IPS-20b (cell line): ENCODE measurements around the gene KARS1.
"Not testable (repeated sequence)": the region's sequence is repeated elsewhere in the genome, so short reads cannot be mapped to it uniquely, and the experiment has no call there.

ENCODE experiments used
- H3K27ac ChIP-seq: one replicate; pipeline ENCODE4 v1.5.1; 2013; ENCODE audit warnings: low read length
- H3K27me3 ChIP-seq: 2 replicates; pipeline ENCODE4 v1.6.1; 2013; ENCODE audit warnings: mild to moderate bottlenecking, low read length, inconsistent platforms; ENCODE audit not compliant: insufficient read depth
- H3K36me3 ChIP-seq: 2 replicates; pipeline ENCODE4 v1.6.1; 2013; ENCODE audit warnings: low read depth, mild to moderate bottlenecking, inconsistent platforms, low read length, moderate library complexity; ENCODE audit not compliant: insufficient read depth
- H3K4me1 ChIP-seq: 2 replicates; pipeline ENCODE4 v1.6.1; 2013; ENCODE audit warnings: mild to moderate bottlenecking, control low read depth, inconsistent platforms, low read length, moderate library complexity; ENCODE audit not compliant: insufficient read depth
- H3K4me3 ChIP-seq: 2 replicates; pipeline ENCODE4 v1.5.1; 2013; ENCODE audit warnings: mild to moderate bottlenecking, low read length, inconsistent platforms
- H3K9ac ChIP-seq: 2 replicates; pipeline ENCODE4 v1.6.1; 2013; ENCODE audit warnings: low read depth, mild to moderate bottlenecking, inconsistent platforms, low read length, moderate library complexity
- H3K9me3 ChIP-seq: 2 replicates; pipeline ENCODE4 v1.6.1; 2013; ENCODE audit warnings: mild to moderate bottlenecking, low read depth, low read length, inconsistent platforms; ENCODE audit not compliant: insufficient read depth

Gene KARS1

GRCh38 chr16:75599452-75600277 is 47.8 kb downstream of the KARS1 start:
- Histone ChIP-seq H3K27me3 (no peaks in the 10 kb centered on the region), H3K36me3 (peaks cover 63% of the 10 kb centered on the region), H3K27ac (no peak overlapping the region), H3K4me1 (peaks cover 4% of the 10 kb centered on the region; the same call in 1 of the 2 replicates), H3K9me3 (peaks cover 12% of the 10 kb centered on the region), H3K4me3 (no peak overlapping the region), H3K9ac (no peak overlapping the region)

GRCh38 chr16:75593825-75594820 is 53.3 kb downstream of the KARS1 start:
- H3K4me3 ChIP-seq = peak overlapping the region; percentile 6
- peak overlapping the region; percentile 26 for H3K27ac ChIP-seq
- H3K27me3 ChIP-seq = no peaks in the 10 kb centered on the region
- H3K36me3 ChIP-seq = peaks cover 13% of the 10 kb centered on the region; the same call in 1 of the 2 replicates
- peak overlapping the region; percentile 22; the same call in 1 of the 2 replicates for H3K9ac ChIP-seq
- H3K4me1 ChIP-seq = peaks cover 26% of the 10 kb centered on the region
- no peaks in the 10 kb centered on the region for H3K9me3 ChIP-seq

GRCh38 chr16:75593308-75593707 is 54.2 kb downstream of the KARS1 start:
- Histone ChIP-seq H3K9me3 (no peaks in the 10 kb centered on the region), H3K4me3 (no peak overlapping the region), H3K27me3 (no peaks in the 10 kb centered on the region), H3K27ac (no peak overlapping the region), H3K4me1 (peaks cover 26% of the 10 kb centered on the region), H3K36me3 (peaks cover 13% of the 10 kb centered on the region; the same call in 1 of the 2 replicates), H3K9ac (no peak overlapping the region)

GRCh38 chr16:75591927-75592326 is 55.5 kb downstream of the KARS1 start:
- H3K27me3 ChIP-seq, H3K9me3 ChIP-seq, H3K9ac ChIP-seq, H3K27ac ChIP-seq, H3K4me3 ChIP-seq, H3K36me3 ChIP-seq: not testable (repeated sequence)
- peaks cover 26% of the 10 kb centered on the region for H3K4me1 ChIP-seq

GRCh38 chr16:75590920-75591843 is 56.3 kb downstream of the KARS1 start:
- Histone ChIP-seq H3K4me1 (peaks cover 26% of the 10 kb centered on the region), H3K36me3 (0 out of 2 replicates have a peak, but pooled peaks cover 3% of the 10 kb centered on the region), H3K4me3 (no peak overlapping the region), H3K27ac (no peak overlapping the region), H3K9me3 (no peaks in the 10 kb centered on the region), H3K9ac (no peak overlapping the region), H3K27me3 (no peaks in the 10 kb centered on the region)

- Histone ChIP-seq H3K36me3 (0 out of 2 replicates have a peak, but pooled peaks cover 3% of the 10 kb centered on the region), H3K4me3 (no peak overlapping the region), H3K9ac (no peak overlapping the region), H3K4me1 (peaks cover 18% of the 10 kb centered on the region), H3K27me3 (no peaks in the 10 kb centered on the region), H3K27ac (no peak overlapping the region), H3K9me3 (no peaks in the 10 kb centered on the region)
Measured at GRCh38 chr16:75589306-75589705, 58.2 kb downstream of the KARS1 start.

GRCh38 chr16:75588716-75589115 is 58.7 kb downstream of the KARS1 start:
- H3K9me3 ChIP-seq = no peaks in the 10 kb centered on the region
- no peak overlapping the region for H3K27ac ChIP-seq
- H3K4me3 ChIP-seq = no peak overlapping the region
- H3K27me3 ChIP-seq = no peaks in the 10 kb centered on the region
- no peak overlapping the region for H3K9ac ChIP-seq
- 0 out of 2 replicates have a peak, but pooled peaks cover 3% of the 10 kb centered on the region for H3K36me3 ChIP-seq
- H3K4me1 ChIP-seq = peaks cover 16% of the 10 kb centered on the region

- Histone ChIP-seq H3K9me3 (no peaks in the 10 kb centered on the region), H3K27me3 (no peaks in the 10 kb centered on the region), H3K36me3 (peaks cover 12% of the 10 kb centered on the region), H3K4me1 (no peaks in the 10 kb centered on the region), H3K27ac (no peak overlapping the region), H3K9ac (no peak overlapping the region), H3K4me3 (no peak overlapping the region)
Measured at GRCh38 chr16:75584108-75584507, 63.4 kb downstream of the KARS1 start.

- Histone ChIP-seq H3K27ac (no peak overlapping the region), H3K9ac (no peak overlapping the region), H3K36me3 (peaks cover 49% of the 10 kb centered on the region), H3K27me3 (no peaks in the 10 kb centered on the region), H3K4me1 (0 out of 2 replicates have a peak, but pooled peaks cover 5% of the 10 kb centered on the region), H3K9me3 (no peaks in the 10 kb centered on the region), H3K4me3 (no peak overlapping the region)
Measured at GRCh38 chr16:75579281-75579834, 68.1 kb downstream of the KARS1 start.

GRCh38 chr16:75578725-75579124 is 68.7 kb downstream of the KARS1 start:
- no peaks in the 10 kb centered on the region for H3K27me3 ChIP-seq
- H3K9ac ChIP-seq = no peak overlapping the region
- no peaks in the 10 kb centered on the region for H3K9me3 ChIP-seq
- H3K4me3 ChIP-seq = no peak overlapping the region
- peaks cover 55% of the 10 kb centered on the region for H3K36me3 ChIP-seq
- H3K27ac ChIP-seq = no peak overlapping the region
- 0 out of 2 replicates have a peak, but pooled peaks cover 5% of the 10 kb centered on the region for H3K4me1 ChIP-seq
